HepG2 (cell line): Measurements from ENCODE around the gene KRTAP1-1. TPM values are rescaled to one million over a fixed set of nuclear protein-coding genes. Genes with fewer than 3 reads are reported as not detected.
"Not testable (repeated sequence)": the region's sequence is repeated elsewhere in the genome, so short reads cannot be mapped to it uniquely, and the experiment has no call there.

ENCODE experiments used
- ATAC-seq: fragments of 200-7000 bp; cut with Tn5 transposase; 3 replicates; pipeline ENCODE4 v1.9.1; 2020; ENCODE audit warnings: mild to moderate bottlenecking, moderate library complexity
- BruUV-seq: library from RNA; stranded (reverse); fragments of 400-500 nt; replicated peaks from 2 replicates; lab custom pipeline; 2021; lab: Mats Ljungman, UMichigan
- CTCF ChIA-PET: fragments of 300-600 bp; formaldehyde crosslinking; extraction: SDS; loops from one replicate; lab custom pipeline; 2021; ENCODE audit warnings: low total read pairs, inconsistent platforms, low intra/inter-chr PET ratio; lab: Yijun Ruan, JAX
- POLR2A ChIA-PET: fragments of 350-600 bp; sonication (Branson Sonifier 250); formaldehyde crosslinking; loops from one replicate; lab custom pipeline; 2020; ENCODE audit warnings: antibody characterized with exemption, inconsistent platforms; lab: Yijun Ruan, JAX
- DNase-seq: peaks from one replicate; pipeline ENCODE4 v3.0.0-alpha.2; 2015; ENCODE audit warnings: low spot score
- FAIRE-seq: peaks from 3 replicates; lab custom pipeline; 2011; peaks lifted over from hg19 to GRCh38; lab: Jason Lieb, UNC
- H2AFZ ChIP-seq: one replicate; pipeline ENCODE4 v1.6.1; 2011; ENCODE audit warnings: low read length, inconsistent platforms
- H3K27ac ChIP-seq: fragments of 300-600 bp; 3 replicates; pipeline ENCODE4 v1.8.0; 2011; ENCODE audit warnings: mixed run types, mild to moderate bottlenecking, mixed read lengths, low read length, inconsistent platforms; ENCODE audit not compliant: insufficient read depth; ENCODE audit errors: extremely low read length
- H3K27me3 ChIP-seq, 2 experiments: fragments of 200-600 bp in 1 of 2; 2 replicates in 1 of 2; 3 replicates in 1 of 2; pipeline versions ENCODE4 v1.6.0 to v1.8.0; 2011; ENCODE audit warnings: low read length in 2 of 2, mild to moderate bottlenecking in 2 of 2, moderate library complexity in 2 of 2, inconsistent platforms in 1 of 2; ENCODE audit not compliant: insufficient read depth in 2 of 2, control insufficient read depth in 1 of 2
- H3K36me3 ChIP-seq, 2 experiments: fragments of 200-600 bp in 1 of 2; replicated peaks in 1 of 2; 2 replicates in 1 of 2; 3 replicates in 1 of 2; pipeline versions ENCODE4 v1.5.1 to v1.8.0; 2011; ENCODE audit warnings: low read length in 2 of 2, inconsistent platforms in 1 of 2; ENCODE audit not compliant: insufficient read depth in 2 of 2, control insufficient read depth in 1 of 2
- H3K4me1 ChIP-seq: 2 replicates; pipeline ENCODE4 v1.5.1; 2012; ENCODE audit warnings: low read length, inconsistent platforms; ENCODE audit not compliant: insufficient read depth
- H3K4me2 ChIP-seq: 2 replicates; pipeline ENCODE4 v1.6.0; 2011; ENCODE audit warnings: low read depth, low read length, inconsistent platforms
- H3K4me3 ChIP-seq, 3 experiments: fragments of 200-600 bp in 1 of 3; sonication (generic), shearing (Covaris generic) in 1 of 3; replicated peaks in 1 of 3; 2 replicates each; pipeline ENCODE4 v1.5.1; 2011 to 2016; ENCODE audit warnings: low read length in 3 of 3, inconsistent platforms in 2 of 3, low read depth in 2 of 3, mild to moderate bottlenecking in 2 of 3, control low read depth in 1 of 3, mixed read lengths in 1 of 3; ENCODE audit not compliant: insufficient read depth in 1 of 3
- H3K79me2 ChIP-seq: one replicate; pipeline ENCODE4 v1.6.1; 2011; ENCODE audit warnings: low read length, inconsistent platforms; ENCODE audit not compliant: insufficient read depth
- H3K9ac ChIP-seq: 2 replicates; pipeline ENCODE4 v1.6.0; 2011; ENCODE audit warnings: mild to moderate bottlenecking, low read depth, low read length, inconsistent platforms; ENCODE audit not compliant: insufficient read depth
- H3K9me3 ChIP-seq: 2 replicates; pipeline ENCODE4 v1.5.1; 2012; ENCODE audit warnings: mild to moderate bottlenecking, low read length
- H4K20me1 ChIP-seq: 2 replicates; pipeline ENCODE4 v1.6.0; 2011; ENCODE audit warnings: inconsistent platforms, mild to moderate bottlenecking, low read length, moderate library complexity; ENCODE audit not compliant: insufficient read depth
- HMG20A ChIP-seq: IDR thresholded peaks from 2 replicates; pipeline ENCODE4 v1.6.1; 2016; ENCODE audit warnings: borderline replicate concordance
- POLR2G ChIP-seq: fragments of 200-400 bp; formaldehyde crosslinking; IDR thresholded peaks from 2 replicates; pipeline ENCODE4 v1.6.1; 2018; ENCODE audit warnings: mild to moderate bottlenecking, low read depth, low read length, moderate library complexity
- ZNF280B ChIP-seq: sonication (generic); formaldehyde crosslinking; IDR thresholded peaks from 2 replicates; pipeline ENCODE4 v1.5.0; 2020; ENCODE audit warnings: missing genetic modification reagents, mild to moderate bottlenecking, borderline replicate concordance
- WGBS: methylation state at CpG from one replicate; pipeline ENCODE4 v1.1.6; 2017; ENCODE audit warnings: low lambda C conversion rate; 5-methylcytosine and 5-hydroxymethylcytosine counted together
- in situ Hi-C: cut with HindIII; loops from 2 replicates; pipeline ENCODE4 v1.10.0; 2017; ENCODE audit warnings: low pct_unique_long_range_greater_than_20kb; ENCODE audit not compliant: extremely low pct_ligation_motif_present
- intact Hi-C: fragments of 100-400 bp; cut with micrococcal nuclease; formaldehyde crosslinking; loops from one replicate; pipeline ENCODE4 v1.10.0; 2022; ENCODE audit not compliant: unreplicated experiment
- polyA plus RNA-seq, 8 experiments: library from polyadenylated mRNA; depleted of rRNA in 3 of 8; stranded (reverse) in 7 of 8; unstranded in 1 of 8; fragments of >200 nt; fragmentation: Illumina TruSeq in 4 of 8; extraction: Trizol in 4 of 8; gene quantifications; 2 replicates each; pipeline versions ENCODE4 v1.2.1 to v1.2.3, GENCODE V29; 2011 to 2016; ENCODE audit warnings: low read depth in 4 of 8, missing spikeins in 1 of 8, mixed read lengths in 1 of 8; ENCODE audit not compliant: insufficient read depth in 1 of 8
- total RNA-seq, 5 experiments: library from RNA; depleted of rRNA; stranded (reverse); fragments of >200 nt; fragmentation: Illumina TruSeq; extraction: Trizol; gene quantifications; 2 replicates each; pipeline ENCODE4 v1.2.3, GENCODE V29; 2016; ENCODE audit warnings: low read depth in 1 of 5

KRTAP1-1 gene
- total and polyA plus RNA-seq, 2 of the 13 experiments (the other 11 are each of a cell fraction or from before 2014, with no cell fraction given): not detected

GRCh38 chr17:41057547-41057946 lies 16.3 kb upstream of the KRTAP1-1 start:
- no peak for FAIRE-seq
- 100% methylated on average over 1 of the region's 1 CpG for WGBS
- CTCF ChIA-PET: no interaction called here

GRCh38 chr17:41055130-41055529 lies 13.9 kb upstream of the KRTAP1-1 start, which contains the start of gene KRTAP2-2:
Gene KRTAP2-2, minus strand, starts transcription at chr17:41055230. Its CDS starts 19 bp downstream, at chr17:41055211.
- in situ Hi-C loops: loop anchor here (5.0 to 10.0 kb wide), 2 partner anchors 48 to 100 kb away; partner anchors contain the start of gene KRTAP3-1
- H3K27me3 ChIP-seq, H3K4me3 ChIP-seq, H3K79me2 ChIP-seq, H3K9ac ChIP-seq, H4K20me1 ChIP-seq, H2AFZ ChIP-seq, H3K27ac ChIP-seq, H3K9me3 ChIP-seq, intact Hi-C loops, DNase-seq, FAIRE-seq, H3K4me2 ChIP-seq, CTCF ChIA-PET, H3K36me3 ChIP-seq, BruUV-seq, ATAC-seq, POLR2A ChIA-PET: not testable (repeated sequence)
- WGBS: 50% methylated on average over 1 of the region's 6 CpGs
- H3K4me1 ChIP-seq: peaks cover 23% of the 10 kb centered on the region

More at GRCh38 chr17:41057547-41057946, 16.3 kb upstream of the KRTAP1-1 start:
- TF ChIP-seq POLR2G: no peak
- peak; percentile 15; the same call in 1 of the 2 replicates for TF ChIP-seq HMG20A (CRISPR knock-in tag)
- TF ChIP-seq ZNF280B (CRISPR knock-in tag): no peak
- TF ChIP-seq, all 625 proteins: peak for 1
- BruUV-seq: no TSS peak
- ATAC-seq (no peak), DNase-seq (no peak)
- intact Hi-C loops: no loop called here
- H3K9ac ChIP-seq: no peak overlapping the region
- in situ Hi-C loops: loop anchor here (5.0 to 10.0 kb wide), 2 partner anchors 50 to 103 kb away; partner anchors contain the start of gene KRTAP3-1
- H3K4me2 ChIP-seq: no peak overlapping the region
- no peak overlapping the region for H2AFZ ChIP-seq
- H3K79me2 ChIP-seq: no peaks in the 10 kb centered on the region
- H3K9me3 ChIP-seq: no peaks in the 10 kb centered on the region
- no peaks in the 10 kb centered on the region for H3K36me3 ChIP-seq
- no peak overlapping the region for H3K4me3 ChIP-seq
- no peaks in the 10 kb centered on the region for H3K27me3 ChIP-seq
- POLR2A ChIA-PET: no interaction called here
- peaks cover 44% of the 10 kb centered on the region for H3K4me1 ChIP-seq
- no peak overlapping the region for H3K27ac ChIP-seq
- no peaks in the 10 kb centered on the region for H4K20me1 ChIP-seq

- H3K36me3 ChIP-seq, POLR2A ChIA-PET, ATAC-seq, H3K4me2 ChIP-seq, H3K9ac ChIP-seq, H4K20me1 ChIP-seq, DNase-seq, intact Hi-C loops, H2AFZ ChIP-seq, H3K4me3 ChIP-seq, CTCF ChIA-PET, H3K27ac ChIP-seq, H3K27me3 ChIP-seq, H3K9me3 ChIP-seq, H3K79me2 ChIP-seq, BruUV-seq, FAIRE-seq: not testable (repeated sequence)
- WGBS: 88% methylated on average over 7 of the region's 9 CpGs
- in situ Hi-C loops: loop anchor here (10.0 kb wide), 1 partner anchor 100 kb away; no protein-coding TSS in a partner anchor
- peaks cover 18% of the 10 kb centered on the region for H3K4me1 ChIP-seq
Measured at GRCh38 chr17:41054556-41054955, 13.3 kb upstream of the KRTAP1-1 start.
